ENCODE measurements around the gene GAN.
"Not testable (repeated sequence)": the region's sequence is repeated elsewhere in the genome, so short reads cannot be mapped to it uniquely, and the experiment has no call there.

GAN gene

DNA sequence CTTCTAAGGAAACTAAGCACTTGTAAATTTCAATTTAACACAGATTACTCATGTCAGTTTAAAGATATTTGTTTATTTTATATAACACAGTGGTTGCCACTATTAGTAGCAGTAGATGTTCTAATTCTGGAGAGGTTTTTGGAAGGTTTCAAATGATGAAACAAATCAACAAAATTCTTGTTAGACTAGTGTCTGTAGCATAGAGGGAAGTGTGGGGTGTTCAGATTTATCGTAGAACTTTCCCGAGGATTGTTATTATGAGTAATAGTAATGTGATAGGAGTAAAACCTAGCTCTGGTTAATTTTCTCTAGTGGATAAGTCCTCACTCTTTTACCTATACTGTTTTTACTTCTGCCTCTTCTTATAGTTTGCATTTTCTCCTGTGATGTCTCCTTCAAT lies 6.3 kb downstream of the GAN start:
- Histone ChIP-seq H3K4me3 (ENCODE audit: low read depth in 1 of 5, low read length in 5 of 5) (no peak overlapping the region), H3K27ac (ENCODE audit: low read depth, low read length) (no peak overlapping the region), H3K9me3 (ENCODE audit: control insufficient read depth in 5 of 5, low read length in 5 of 5) (no peaks in the 10 kb centered on the region), H3K9ac (ENCODE audit: low read length in 5 of 5) (no peak overlapping the region), H3K4me1 (ENCODE audit: control insufficient read depth in 5 of 5, insufficient read depth in 5 of 5, low read length in 5 of 5) (peaks cover 2 to 12% (median 7%) of the 10 kb centered on the region in 5 donors), H3K27me3 (ENCODE audit: control insufficient read depth in 5 of 5, insufficient read depth in 4 of 5, low read length in 5 of 5) (no peaks in the 10 kb centered on the region), H3K36me3 (ENCODE audit: control insufficient read depth in 5 of 5, insufficient read depth in 5 of 5, low read length in 5 of 5) (peaks cover 0 to 4% (median 0%) of the 10 kb centered on the region in 5 donors)

DNA sequence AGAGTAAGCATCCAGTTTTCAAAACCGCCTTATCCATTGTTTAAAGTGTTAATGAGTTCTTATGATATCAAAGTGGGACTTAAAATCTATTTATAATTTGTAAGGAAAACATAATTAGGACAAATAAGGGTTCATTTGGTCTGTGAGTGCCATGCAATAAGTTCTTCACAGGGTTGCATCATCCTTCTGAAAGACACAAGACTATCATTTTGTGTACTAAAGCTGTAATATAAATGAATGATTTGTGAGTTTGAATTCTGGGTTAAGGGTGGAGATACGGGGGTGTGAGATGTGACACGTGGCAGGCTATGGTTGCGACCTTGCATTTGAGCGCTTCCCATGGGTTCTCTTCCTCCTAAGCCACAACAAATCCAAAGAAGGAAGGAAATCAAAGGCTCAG lies 6.8 kb downstream of the GAN start:
- Histone ChIP-seq H3K9ac (ENCODE audit: low read length in 5 of 5) (no peak overlapping the region), H3K36me3 (ENCODE audit: control insufficient read depth in 5 of 5, insufficient read depth in 5 of 5, low read length in 5 of 5) (peaks cover 0 to 4% (median 0%) of the 10 kb centered on the region in 5 donors), H3K4me1 (ENCODE audit: control insufficient read depth in 5 of 5, insufficient read depth in 5 of 5, low read length in 5 of 5) (peaks cover 0 to 10% (median 4%) of the 10 kb centered on the region in 5 donors), H3K4me3 (ENCODE audit: low read depth in 1 of 5, low read length in 5 of 5) (no peak overlapping the region), H3K27me3 (ENCODE audit: control insufficient read depth in 5 of 5, insufficient read depth in 4 of 5, low read length in 5 of 5) (no peaks in the 10 kb centered on the region), H3K27ac (ENCODE audit: low read depth, low read length) (no peak overlapping the region), H3K9me3 (ENCODE audit: control insufficient read depth in 5 of 5, low read length in 5 of 5) (no peaks in the 10 kb centered on the region)

DNA sequence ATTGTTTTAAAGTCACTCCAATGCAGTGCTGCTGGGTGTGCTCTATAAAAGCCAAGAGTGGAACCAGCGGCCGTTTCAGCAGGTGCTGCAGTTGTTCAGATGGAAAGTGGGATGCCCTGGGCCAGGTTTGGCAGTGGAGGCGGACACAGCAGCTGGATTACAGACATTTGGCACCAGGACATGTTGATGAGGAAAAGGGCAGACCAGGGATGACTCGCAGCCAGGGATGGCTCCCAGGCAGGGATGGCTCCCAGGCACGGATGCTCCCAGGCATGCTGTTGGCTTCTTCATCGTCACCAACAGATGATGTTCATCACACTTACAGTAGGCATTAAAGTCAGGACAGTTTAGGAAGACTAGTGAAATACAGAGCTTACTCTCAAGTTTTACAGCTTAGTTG lies 10.0 kb downstream of the GAN start:
- no peaks in the 10 kb centered on the region for H3K4me1 ChIP-seq (ENCODE audit: control insufficient read depth in 5 of 5, insufficient read depth in 5 of 5, low read length in 5 of 5)
- peaks cover 0 to 4% (median 0%) of the 10 kb centered on the region in 5 donors for H3K36me3 ChIP-seq (ENCODE audit: control insufficient read depth in 5 of 5, insufficient read depth in 5 of 5, low read length in 5 of 5)
- H3K4me3 ChIP-seq (ENCODE audit: low read depth in 1 of 5, low read length in 5 of 5), result no peak overlapping the region
- H3K27me3 ChIP-seq (ENCODE audit: control insufficient read depth in 5 of 5, insufficient read depth in 4 of 5, low read length in 5 of 5), result no peaks in the 10 kb centered on the region
- no peaks in the 10 kb centered on the region for H3K9me3 ChIP-seq (ENCODE audit: control insufficient read depth in 5 of 5, low read length in 5 of 5)
- H3K27ac ChIP-seq (ENCODE audit: low read depth, low read length), result no peak overlapping the region
- no peak overlapping the region for H3K9ac ChIP-seq (ENCODE audit: low read length in 5 of 5)

DNA sequence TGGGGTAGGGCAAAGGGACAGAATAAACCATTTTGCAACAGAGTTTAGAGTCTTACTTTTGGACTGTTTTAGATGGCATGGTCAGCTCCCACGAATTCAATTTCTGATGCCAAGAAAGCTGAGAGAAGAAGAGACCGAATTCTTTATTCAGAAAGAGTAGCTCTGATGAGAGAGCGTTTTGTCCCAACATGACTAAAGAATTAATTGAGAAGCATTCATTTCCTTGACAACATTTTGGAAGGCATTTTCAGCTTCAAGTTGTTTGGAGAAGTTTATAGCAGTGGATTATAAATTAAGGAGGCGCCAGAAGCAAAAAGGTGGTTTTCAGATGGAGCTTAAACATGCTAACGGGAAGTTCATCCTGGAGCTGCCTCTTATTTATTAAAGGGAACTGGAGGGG lies 12.2 kb downstream of the GAN start:
- Histone ChIP-seq H3K4me3 (ENCODE audit: low read depth in 1 of 5, low read length in 5 of 5) (no peak overlapping the region), H3K9ac (ENCODE audit: low read length in 5 of 5) (no peak overlapping the region), H3K27me3 (ENCODE audit: control insufficient read depth in 5 of 5, insufficient read depth in 4 of 5, low read length in 5 of 5) (no peaks in the 10 kb centered on the region), H3K9me3 (ENCODE audit: control insufficient read depth in 5 of 5, low read length in 5 of 5) (no peaks in the 10 kb centered on the region), H3K36me3 (ENCODE audit: control insufficient read depth in 5 of 5, insufficient read depth in 5 of 5, low read length in 5 of 5) (peaks cover 0 to 4% (median 0%) of the 10 kb centered on the region in 5 donors), H3K27ac (ENCODE audit: low read depth, low read length) (no peak overlapping the region), H3K4me1 (ENCODE audit: control insufficient read depth in 5 of 5, insufficient read depth in 5 of 5, low read length in 5 of 5) (no peaks in the 10 kb centered on the region)

DNA sequence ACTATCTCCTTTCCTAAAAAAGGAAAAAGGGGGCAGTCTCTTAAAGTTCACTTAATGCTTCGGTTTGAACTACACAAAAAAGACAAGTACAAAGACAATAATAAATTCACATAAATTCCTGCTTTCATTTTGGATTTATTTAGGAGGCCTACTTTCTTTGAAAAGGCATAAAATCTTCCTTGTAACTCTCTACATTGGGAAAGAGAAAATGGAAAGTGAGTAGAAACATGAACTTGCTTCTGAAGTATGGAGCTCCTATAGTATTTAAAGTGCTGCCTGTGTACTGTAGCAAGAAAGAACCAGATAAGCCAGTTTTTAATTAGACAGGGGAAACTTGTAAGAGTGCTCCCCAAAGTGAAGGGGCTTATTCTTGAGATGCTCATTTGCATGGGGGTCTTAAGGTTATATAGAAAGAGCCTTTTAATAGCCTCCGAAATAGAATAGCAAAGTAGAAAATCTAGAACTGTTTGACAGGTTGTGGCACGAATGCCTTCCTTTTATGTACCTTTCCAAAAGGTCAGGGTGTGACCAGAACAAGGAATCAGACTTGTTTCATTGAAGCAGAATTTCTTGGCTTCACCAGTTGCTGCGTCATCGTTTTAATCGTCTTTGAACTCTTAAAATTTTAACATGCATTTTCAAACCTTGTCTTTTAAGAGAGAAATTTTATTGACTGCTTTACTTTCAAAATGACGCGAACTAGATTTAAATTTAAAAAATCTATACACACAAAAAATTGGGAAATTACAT lies 12.9 kb downstream of the GAN start:
- no peaks in the 10 kb centered on the region for H3K27me3 ChIP-seq (ENCODE audit: control insufficient read depth in 5 of 5, insufficient read depth in 4 of 5, low read length in 5 of 5)
- H3K9ac ChIP-seq (ENCODE audit: low read length in 5 of 5), result no peak overlapping the region
- no peaks in the 10 kb centered on the region for H3K9me3 ChIP-seq (ENCODE audit: control insufficient read depth in 5 of 5, low read length in 5 of 5)
- no peaks in the 10 kb centered on the region for H3K4me1 ChIP-seq (ENCODE audit: control insufficient read depth in 5 of 5, insufficient read depth in 5 of 5, low read length in 5 of 5)
- H3K36me3 ChIP-seq (ENCODE audit: control insufficient read depth in 5 of 5, insufficient read depth in 5 of 5, low read length in 5 of 5), result peaks cover 0 to 4% (median 2%) of the 10 kb centered on the region in 5 donors
- H3K27ac ChIP-seq (ENCODE audit: low read depth, low read length), result no peak overlapping the region
- no peak overlapping the region for H3K4me3 ChIP-seq (ENCODE audit: low read depth in 1 of 5, low read length in 5 of 5)

DNA sequence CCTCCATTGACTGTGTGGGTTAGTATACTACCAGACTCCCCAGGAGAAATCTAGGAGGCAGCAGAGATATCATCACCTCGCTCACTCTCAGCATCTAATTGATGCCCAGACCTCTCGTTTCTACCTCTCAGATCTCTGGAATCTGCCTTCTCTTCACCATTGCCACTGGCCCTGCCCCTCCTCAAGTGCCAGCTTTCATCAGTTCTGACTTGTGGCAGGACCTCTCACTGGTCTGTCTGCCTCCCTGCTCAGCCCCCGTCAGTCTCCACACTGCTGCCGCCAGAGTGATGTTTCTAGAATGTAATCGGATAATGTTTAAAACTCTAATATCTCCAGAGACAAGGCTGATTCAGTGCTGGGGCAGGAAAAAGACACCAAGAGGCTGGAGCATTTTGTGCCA lies 15.2 kb downstream of the GAN start:
- Histone ChIP-seq H3K4me1 (ENCODE audit: control insufficient read depth in 5 of 5, insufficient read depth in 5 of 5, low read length in 5 of 5) (no peaks in the 10 kb centered on the region), H3K36me3 (ENCODE audit: control insufficient read depth in 5 of 5, insufficient read depth in 5 of 5, low read length in 5 of 5) (peaks cover 0 to 2% (median 0%) of the 10 kb centered on the region in 5 donors), H3K27ac (ENCODE audit: low read depth, low read length) (no peak overlapping the region), H3K9ac (ENCODE audit: low read length in 5 of 5) (no peak overlapping the region), H3K27me3 (ENCODE audit: control insufficient read depth in 5 of 5, insufficient read depth in 4 of 5, low read length in 5 of 5) (no peaks in the 10 kb centered on the region), H3K4me3 (ENCODE audit: low read depth in 1 of 5, low read length in 5 of 5) (no peak overlapping the region), H3K9me3 (ENCODE audit: control insufficient read depth in 5 of 5, low read length in 5 of 5) (no peaks in the 10 kb centered on the region)

DNA sequence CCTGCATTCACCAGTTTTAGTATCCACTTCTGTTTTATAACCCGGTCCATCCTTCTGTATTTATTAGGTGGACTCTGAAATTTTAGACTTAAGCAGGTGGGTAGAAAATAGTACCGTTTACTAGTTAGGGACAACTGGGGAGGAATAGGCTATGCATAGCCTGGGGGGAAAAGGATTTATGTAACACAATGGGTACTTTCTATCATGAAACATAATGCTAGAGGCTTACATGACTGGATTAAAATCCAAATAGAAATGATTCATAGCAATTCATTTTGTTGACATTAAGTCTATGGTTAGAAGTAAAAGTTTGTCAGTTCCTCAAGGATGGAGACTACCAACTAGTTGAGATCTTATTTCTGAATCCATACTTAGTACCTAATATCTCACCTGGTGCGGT lies 18.6 kb downstream of the GAN start:
- H3K9ac ChIP-seq (ENCODE audit: low read length in 5 of 5), result no peak overlapping the region
- no peaks in the 10 kb centered on the region for H3K4me1 ChIP-seq (ENCODE audit: control insufficient read depth in 5 of 5, insufficient read depth in 5 of 5, low read length in 5 of 5)
- H3K27me3 ChIP-seq (ENCODE audit: control insufficient read depth in 5 of 5, insufficient read depth in 4 of 5, low read length in 5 of 5), result no peaks in the 10 kb centered on the region
- no peak overlapping the region for H3K27ac ChIP-seq (ENCODE audit: low read depth, low read length)
- H3K9me3 ChIP-seq (ENCODE audit: control insufficient read depth in 5 of 5, low read length in 5 of 5), result no peaks in the 10 kb centered on the region
- H3K36me3 ChIP-seq (ENCODE audit: control insufficient read depth in 5 of 5, insufficient read depth in 5 of 5, low read length in 5 of 5), result peaks cover 0 to 2% (median 0%) of the 10 kb centered on the region in 5 donors
- H3K4me3 ChIP-seq (ENCODE audit: low read depth in 1 of 5, low read length in 5 of 5), result no peak overlapping the region

DNA sequence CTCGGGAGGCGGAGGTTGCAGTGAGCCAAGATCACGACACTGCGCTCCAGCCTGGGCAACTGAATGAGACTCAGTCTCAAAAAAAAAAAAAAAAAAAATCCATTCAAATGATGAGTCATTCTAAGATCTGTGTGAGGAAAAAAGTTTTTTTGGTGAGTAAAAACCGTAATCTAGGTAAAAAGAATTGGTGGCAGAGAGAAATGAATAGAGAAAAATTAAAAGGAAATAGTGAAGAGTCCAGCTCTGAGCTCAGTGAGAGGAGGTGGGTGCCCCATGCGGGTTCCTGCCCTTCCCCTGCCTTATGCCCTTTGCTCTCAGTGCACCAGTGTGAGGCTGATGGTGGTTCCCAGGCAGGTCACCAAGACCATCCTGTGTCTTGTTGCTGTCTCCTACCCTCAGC lies 20.9 kb downstream of the GAN start:
- no peaks in the 10 kb centered on the region for H3K27me3 ChIP-seq (ENCODE audit: control insufficient read depth in 5 of 5, insufficient read depth in 4 of 5, low read length in 5 of 5)
- H3K4me1 ChIP-seq (ENCODE audit: control insufficient read depth in 5 of 5, insufficient read depth in 5 of 5, low read length in 5 of 5), result no peaks in the 10 kb centered on the region
- H3K36me3 ChIP-seq (ENCODE audit: control insufficient read depth in 5 of 5, insufficient read depth in 5 of 5, low read length in 5 of 5), result peaks cover 0 to 2% (median 0%) of the 10 kb centered on the region in 5 donors
- no peak overlapping the region for H3K27ac ChIP-seq (ENCODE audit: low read depth, low read length)
- no peak overlapping the region for H3K4me3 ChIP-seq (ENCODE audit: low read depth in 1 of 5, low read length in 5 of 5)
- no peak overlapping the region for H3K9ac ChIP-seq (ENCODE audit: low read length in 5 of 5)
- no peaks in the 10 kb centered on the region for H3K9me3 ChIP-seq (ENCODE audit: control insufficient read depth in 5 of 5, low read length in 5 of 5)

DNA sequence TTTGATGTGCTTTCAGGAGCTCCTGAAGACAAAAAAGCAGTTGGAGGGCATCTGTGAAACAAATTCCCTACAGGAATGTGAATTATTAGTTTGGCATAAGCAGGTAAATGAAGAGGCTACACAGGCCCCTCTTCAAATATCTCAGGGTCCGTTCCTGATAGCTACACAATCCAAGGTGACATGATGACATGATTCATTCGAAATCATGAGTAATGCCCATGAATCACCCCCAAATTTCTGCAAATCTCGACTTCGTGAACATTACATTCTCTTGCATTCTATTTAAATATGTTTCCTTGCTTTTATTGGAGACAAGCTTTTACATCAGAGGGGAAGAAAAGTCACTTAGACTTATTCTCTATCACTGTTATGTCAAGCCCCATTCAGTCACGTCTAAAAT lies 22.3 kb downstream of the GAN start:
- no peaks in the 10 kb centered on the region for H3K9me3 ChIP-seq (ENCODE audit: control insufficient read depth in 5 of 5, low read length in 5 of 5)
- no peak overlapping the region for H3K9ac ChIP-seq (ENCODE audit: low read length in 5 of 5)
- H3K27ac ChIP-seq (ENCODE audit: low read depth, low read length), result no peak overlapping the region
- H3K4me1 ChIP-seq (ENCODE audit: control insufficient read depth in 5 of 5, insufficient read depth in 5 of 5, low read length in 5 of 5), result no peaks in the 10 kb centered on the region
- peaks cover 0 to 2% (median 0%) of the 10 kb centered on the region in 5 donors for H3K36me3 ChIP-seq (ENCODE audit: control insufficient read depth in 5 of 5, insufficient read depth in 5 of 5, low read length in 5 of 5)
- no peaks in the 10 kb centered on the region for H3K27me3 ChIP-seq (ENCODE audit: control insufficient read depth in 5 of 5, insufficient read depth in 4 of 5, low read length in 5 of 5)
- H3K4me3 ChIP-seq (ENCODE audit: low read depth in 1 of 5, low read length in 5 of 5), result no peak overlapping the region

DNA sequence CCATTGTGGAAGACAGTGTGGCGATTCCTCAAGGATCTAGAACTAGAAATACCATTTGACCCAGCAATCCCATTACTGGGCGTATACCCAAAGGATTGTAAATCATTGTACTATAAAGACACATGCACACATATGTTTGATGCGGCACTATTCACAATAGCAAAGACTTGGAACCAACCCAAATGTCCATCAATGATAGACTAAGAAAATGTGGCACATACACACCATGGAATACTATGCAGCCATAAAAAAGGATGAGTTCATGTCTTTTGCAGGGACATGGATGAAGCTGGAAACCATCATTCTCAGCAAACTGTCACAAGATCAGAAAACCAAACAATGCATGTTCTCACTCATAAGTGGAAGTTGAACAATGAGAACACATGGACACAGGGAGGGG lies 30.4 kb downstream of the GAN start:
- H3K4me1 ChIP-seq (ENCODE audit: control insufficient read depth in 5 of 5, insufficient read depth in 5 of 5, low read length in 5 of 5); H3K27ac ChIP-seq (ENCODE audit: low read depth, low read length); H3K4me3 ChIP-seq (ENCODE audit: low read depth in 1 of 5, low read length in 5 of 5); H3K9ac ChIP-seq (ENCODE audit: low read length in 5 of 5); H3K27me3 ChIP-seq (ENCODE audit: control insufficient read depth in 5 of 5, insufficient read depth in 4 of 5, low read length in 5 of 5); H3K36me3 ChIP-seq (ENCODE audit: control insufficient read depth in 5 of 5, insufficient read depth in 5 of 5, low read length in 5 of 5): not testable (repeated sequence)
- peaks cover 4 to 23% (median 21%) of the 10 kb centered on the region in 5 donors for H3K9me3 ChIP-seq (ENCODE audit: control insufficient read depth in 5 of 5, low read length in 5 of 5)

Data from subcutaneous abdominal adipose tissue (tissue), 5 donors.